HG03045 (cell line): ENCODE data around the gene LDLRAD3.

Source experiments
- ATAC-seq: cut with Tn5 transposase; IDR thresholded peaks from one replicate; pipeline ENCODE4 v1.9.1; 2021; ENCODE audit warnings: mild to moderate bottlenecking, moderate library complexity; ENCODE audit not compliant: unreplicated experiment

Gene LDLRAD3

GRCh38 chr11:36193290-36193619 lies 249.4 kb downstream of the LDLRAD3 start:
- no peak for ATAC-seq

- ATAC-seq, result no peak
These were observed 249.9 kb downstream of the LDLRAD3 start for GRCh38 chr11:36193721-36194120.

- no peak for ATAC-seq
These were observed 251.9 kb downstream of the LDLRAD3 start for GRCh38 chr11:36195496-36196354.

GRCh38 chr11:36196411-36196998 lies 252.6 kb downstream of the LDLRAD3 start:
- no peak for ATAC-seq

- no peak for ATAC-seq
These were observed 257.5 kb downstream of the LDLRAD3 start for GRCh38 chr11:36201411-36201810.

- ATAC-seq, result no peak
These were observed 261.7 kb downstream of the LDLRAD3 start for GRCh38 chr11:36205536-36205935.

GRCh38 chr11:36210529-36210928 lies 266.7 kb downstream of the LDLRAD3 start:
- ATAC-seq, result no peak

GRCh38 chr11:36211761-36212430 lies 268.0 kb downstream of the LDLRAD3 start:
- ATAC-seq, result no peak

GRCh38 chr11:36212564-36213392 lies 268.9 kb downstream of the LDLRAD3 start:
- no peak for ATAC-seq

- ATAC-seq, result no peak
These were observed 269.6 kb downstream of the LDLRAD3 start for GRCh38 chr11:36213393-36213840.

GRCh38 chr11:36214480-36214879 lies 270.6 kb downstream of the LDLRAD3 start:
- no peak for ATAC-seq

- no peak for ATAC-seq
These were observed 271.3 kb downstream of the LDLRAD3 start for GRCh38 chr11:36214976-36215692.

- no peak for ATAC-seq
These were observed 271.8 kb downstream of the LDLRAD3 start for GRCh38 chr11:36215693-36216060.

- no peak for ATAC-seq
These were observed 272.3 kb downstream of the LDLRAD3 start for GRCh38 chr11:36216061-36216615.

- ATAC-seq, result no peak
These were observed 274.5 kb downstream of the LDLRAD3 start for GRCh38 chr11:36218283-36218921.

GRCh38 chr11:36219996-36220395 lies 276.1 kb downstream of the LDLRAD3 start:
- ATAC-seq, result no peak

- no peak for ATAC-seq
These were observed 279.2 kb downstream of the LDLRAD3 start for GRCh38 chr11:36222831-36223635.

- ATAC-seq, result no peak
These were observed 280.5 kb downstream of the LDLRAD3 start for GRCh38 chr11:36224209-36224882.
